ENCODE measurements around the gene PCNX2. TPM values are rescaled to one million over a fixed set of nuclear protein-coding genes. Genes with fewer than 3 reads are reported as not detected.

PCNX2 gene
- total and polyA plus RNA-seq, 2 donors (not counting 1 experiment from before 2014, with no cell fraction given), result 13.0 to 37.8 TPM

DNA sequence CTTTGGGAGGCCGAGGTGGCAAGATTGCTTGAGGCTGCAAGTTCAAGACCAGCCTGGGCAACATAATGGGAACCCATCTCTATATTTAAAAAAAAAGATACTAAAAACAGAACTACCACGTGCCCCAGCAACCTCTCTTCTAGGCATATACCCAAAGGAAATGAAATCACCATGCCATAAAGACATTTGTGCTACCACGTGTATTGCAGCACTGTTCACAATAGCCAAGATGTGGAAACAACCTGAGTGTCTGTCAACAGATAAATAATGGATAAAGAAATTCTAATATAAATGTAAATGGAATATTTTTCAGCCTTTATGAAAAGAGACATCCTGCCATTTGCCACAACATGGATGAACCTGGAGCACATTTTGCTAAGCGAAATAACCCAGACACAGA is 128.6 kb downstream of the PCNX2 start:
- H2AFZ ChIP-seq (ENCODE audit: low read length), result no peak overlapping the region
- DNase-seq (ENCODE audit: low read depth in 2 of 2), result no peak
- H3K4me1 ChIP-seq (ENCODE audit: control insufficient read depth, extremely low read depth, insufficient read depth, low read length), result no peaks in the 10 kb centered on the region
- no peak overlapping the region for H3K4me3 ChIP-seq (replicated peaks in 1 of 4; ENCODE audit: control extremely low read depth in 1 of 4, insufficient read depth in 1 of 4, low read depth in 3 of 4, low read length in 4 of 4)
- TF ChIP-seq, protein P1, sequence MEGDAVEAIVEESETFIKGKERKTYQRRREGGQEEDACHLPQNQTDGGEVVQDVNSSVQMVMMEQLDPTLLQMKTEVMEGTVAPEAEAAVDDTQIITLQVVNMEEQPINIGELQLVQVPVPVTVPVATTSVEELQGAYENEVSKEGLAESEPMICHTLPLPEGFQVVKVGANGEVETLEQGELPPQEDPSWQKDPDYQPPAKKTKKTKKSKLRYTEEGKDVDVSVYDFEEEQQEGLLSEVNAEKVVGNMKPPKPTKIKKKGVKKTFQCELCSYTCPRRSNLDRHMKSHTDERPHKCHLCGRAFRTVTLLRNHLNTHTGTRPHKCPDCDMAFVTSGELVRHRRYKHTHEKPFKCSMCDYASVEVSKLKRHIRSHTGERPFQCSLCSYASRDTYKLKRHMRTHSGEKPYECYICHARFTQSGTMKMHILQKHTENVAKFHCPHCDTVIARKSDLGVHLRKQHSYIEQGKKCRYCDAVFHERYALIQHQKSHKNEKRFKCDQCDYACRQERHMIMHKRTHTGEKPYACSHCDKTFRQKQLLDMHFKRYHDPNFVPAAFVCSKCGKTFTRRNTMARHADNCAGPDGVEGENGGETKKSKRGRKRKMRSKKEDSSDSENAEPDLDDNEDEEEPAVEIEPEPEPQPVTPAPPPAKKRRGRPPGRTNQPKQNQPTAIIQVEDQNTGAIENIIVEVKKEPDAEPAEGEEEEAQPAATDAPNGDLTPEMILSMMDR (conservative IDR thresholded peaks at IDR 0.05 in 1 of 2, IDR thresholded peaks at IDR 0.05 in 1 of 2; ENCODE audit: low read depth in 1 of 2, low read length in 2 of 2), result no peak
- TF ChIP-seq EZH2 (IDR thresholded peaks at IDR 0.05; ENCODE audit: low read length, missing control alignments), result no peak
- no peaks in the 10 kb centered on the region for H4K20me1 ChIP-seq (ENCODE audit: control insufficient read depth, extremely low read depth, insufficient read depth, low read length)
- H3K36me3 ChIP-seq (ENCODE audit: control insufficient read depth, insufficient read depth, low read length), result no peaks in the 10 kb centered on the region
- no peak overlapping the region for H3K4me2 ChIP-seq (ENCODE audit: extremely low read depth, insufficient read depth, low read length)
- H3K27ac ChIP-seq (ENCODE audit: insufficient read depth, low read length), result no peak overlapping the region
- H3K27me3 ChIP-seq (ENCODE audit: control insufficient read depth, insufficient read depth, low read length), result no peaks in the 10 kb centered on the region
- H3K9ac ChIP-seq (ENCODE audit: insufficient read depth, low read length), result no peak overlapping the region
- no peaks in the 10 kb centered on the region for H3K9me3 ChIP-seq (ENCODE audit: control insufficient read depth, insufficient read depth, low read depth, low read length)
- no peaks in the 10 kb centered on the region for H3K79me2 ChIP-seq (ENCODE audit: control insufficient read depth, insufficient read depth, low read length)

DNA sequence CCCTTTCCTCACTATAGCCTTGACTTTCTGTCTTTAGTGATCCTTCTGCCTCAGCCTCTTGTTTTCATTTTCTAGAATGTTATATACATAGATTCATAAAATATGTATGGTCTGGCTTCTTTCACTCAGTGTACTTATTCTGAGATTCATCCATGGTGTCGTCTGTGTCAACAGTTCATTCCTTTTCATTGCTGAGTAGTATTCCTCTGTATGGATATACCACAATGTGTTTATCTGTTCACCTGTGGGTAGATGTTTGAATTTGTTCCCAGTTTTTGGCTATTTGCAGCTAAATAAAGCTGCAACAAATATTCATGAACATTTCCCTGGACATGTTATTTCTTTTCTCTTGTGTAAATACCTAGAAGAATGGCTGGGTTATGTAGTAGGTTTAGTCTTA is 131.8 kb downstream of the PCNX2 start:
- no peaks in the 10 kb centered on the region for H3K79me2 ChIP-seq (ENCODE audit: control insufficient read depth, insufficient read depth, low read length)
- no peaks in the 10 kb centered on the region for H3K4me1 ChIP-seq (ENCODE audit: control insufficient read depth, extremely low read depth, insufficient read depth, low read length)
- H3K9ac ChIP-seq (ENCODE audit: insufficient read depth, low read length), result no peak overlapping the region
- no peaks in the 10 kb centered on the region for H3K9me3 ChIP-seq (ENCODE audit: control insufficient read depth, insufficient read depth, low read depth, low read length)
- H3K27ac ChIP-seq (ENCODE audit: insufficient read depth, low read length), result no peak overlapping the region
- H2AFZ ChIP-seq (ENCODE audit: low read length), result no peak overlapping the region
- no peaks in the 10 kb centered on the region for H3K36me3 ChIP-seq (ENCODE audit: control insufficient read depth, insufficient read depth, low read length)
- no peaks in the 10 kb centered on the region for H4K20me1 ChIP-seq (ENCODE audit: control insufficient read depth, extremely low read depth, insufficient read depth, low read length)
- H3K4me3 ChIP-seq (replicated peaks in 1 of 4; ENCODE audit: control extremely low read depth in 1 of 4, insufficient read depth in 1 of 4, low read depth in 3 of 4, low read length in 4 of 4), result no peak overlapping the region
- DNase-seq (ENCODE audit: low read depth in 2 of 2), result no peak
- TF ChIP-seq, protein P1 (conservative IDR thresholded peaks at IDR 0.05 in 1 of 2, IDR thresholded peaks at IDR 0.05 in 1 of 2; ENCODE audit: low read depth in 1 of 2, low read length in 2 of 2), result no peak
- TF ChIP-seq EZH2 (IDR thresholded peaks at IDR 0.05; ENCODE audit: low read length, missing control alignments), result no peak
- H3K27me3 ChIP-seq (ENCODE audit: control insufficient read depth, insufficient read depth, low read length), result no peaks in the 10 kb centered on the region
- H3K4me2 ChIP-seq (ENCODE audit: extremely low read depth, insufficient read depth, low read length), result no peak overlapping the region

DNA sequence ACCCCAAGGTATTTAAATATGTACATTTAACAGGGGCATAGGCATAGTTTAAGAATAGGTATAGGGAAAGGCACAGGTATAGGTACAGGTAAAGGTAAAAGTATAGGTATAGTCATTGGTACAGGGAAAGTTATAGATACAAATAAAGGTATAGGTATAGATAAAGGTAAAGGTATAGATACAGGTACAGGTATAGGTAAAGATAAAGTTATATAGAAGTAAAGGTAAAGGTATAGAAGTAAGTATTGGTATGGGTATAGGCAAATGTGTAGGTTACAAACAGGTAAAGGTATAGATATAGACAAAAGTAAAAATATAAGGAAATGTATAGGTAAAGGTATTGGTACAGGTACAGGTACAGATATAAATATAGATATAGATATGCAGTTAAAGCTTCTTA is 137.2 kb downstream of the PCNX2 start:
- Histone ChIP-seq H2AFZ (ENCODE audit: low read length) (no peak overlapping the region), H3K27me3 (ENCODE audit: control insufficient read depth, insufficient read depth, low read length) (no peaks in the 10 kb centered on the region), H3K36me3 (ENCODE audit: control insufficient read depth, insufficient read depth, low read length) (no peaks in the 10 kb centered on the region), H4K20me1 (ENCODE audit: control insufficient read depth, extremely low read depth, insufficient read depth, low read length) (no peaks in the 10 kb centered on the region), H3K9ac (ENCODE audit: insufficient read depth, low read length) (no peak overlapping the region), H3K79me2 (ENCODE audit: control insufficient read depth, insufficient read depth, low read length) (no peaks in the 10 kb centered on the region), H3K9me3 (ENCODE audit: control insufficient read depth, insufficient read depth, low read depth, low read length) (no peaks in the 10 kb centered on the region), H3K4me3 (replicated peaks in 1 of 4; ENCODE audit: control extremely low read depth in 1 of 4, insufficient read depth in 1 of 4, low read depth in 3 of 4, low read length in 4 of 4) (no peak overlapping the region), H3K27ac (ENCODE audit: insufficient read depth, low read length) (no peak overlapping the region), H3K4me2 (ENCODE audit: extremely low read depth, insufficient read depth, low read length) (no peak overlapping the region), H3K4me1 (ENCODE audit: control insufficient read depth, extremely low read depth, insufficient read depth, low read length) (no peaks in the 10 kb centered on the region)
- TF ChIP-seq, protein P1 (conservative IDR thresholded peaks at IDR 0.05 in 1 of 2, IDR thresholded peaks at IDR 0.05 in 1 of 2; ENCODE audit: low read depth in 1 of 2, low read length in 2 of 2), result no peak
- no peak for TF ChIP-seq EZH2 (IDR thresholded peaks at IDR 0.05; ENCODE audit: low read length, missing control alignments)
- no peak for DNase-seq (ENCODE audit: low read depth in 2 of 2)
